Left ventricle myocardium inferior (tissue), 1 donor: ENCODE results near the gene UGT1A7. TPM values are rescaled to one million over a fixed set of nuclear protein-coding genes. Genes with fewer than 3 reads are reported as not detected.

ENCODE experiments used
- DNase-seq: peaks from one replicate; pipeline ENCODE4 v3.0.0-alpha.2; 2020
- H3K27ac ChIP-seq: fragments of 200-600 bp; replicated peaks from 2 replicates; pipeline ENCODE4 v1.8.0; 2021
- H3K27me3 ChIP-seq: fragments of 200-600 bp; 2 replicates; pipeline ENCODE4 v1.8.0; 2021; ENCODE audit warnings: low read depth
- H3K36me3 ChIP-seq: fragments of 200-600 bp; 2 replicates; pipeline ENCODE4 v1.8.0; 2021
- H3K4me1 ChIP-seq: fragments of 200-600 bp; 2 replicates; pipeline ENCODE4 v1.8.0; 2021
- H3K4me3 ChIP-seq: fragments of 200-600 bp; 2 replicates; pipeline ENCODE4 v1.8.0; 2021; ENCODE audit warnings: mild to moderate bottlenecking, moderate library complexity
- H3K9me3 ChIP-seq: fragments of 200-600 bp; replicated peaks from 2 replicates; pipeline ENCODE4 v1.8.0; 2021
- CTCF ChIP-seq: fragments of 200-600 bp; IDR thresholded peaks from 2 replicates; pipeline ENCODE4 v1.8.0; 2021; ENCODE audit warnings: antibody characterized with exemption, mild to moderate bottlenecking, borderline replicate concordance
- intact Hi-C: fragments of 100-400 bp; cut with micrococcal nuclease; formaldehyde crosslinking; loops from one replicate; pipeline ENCODE4 v1.11.0; 2022
- total RNA-seq: library from RNA; stranded (reverse); fragmentation: NEBNext Ultra II Directional; extraction: Animal tissue kit (Norgen Biotek cat#: 25700); gene quantifications from one replicate; pipeline ENCODE4 v1.2.1, GENCODE V29; 2021
- donor health status: DM: no; HTN: yes; CAD: no; lungs with severe emphysema.

The UGT1A7 gene
- total RNA-seq, 1 donor from 2014 or later, result not detected

- no peaks in the 10 kb centered on the region for H3K4me1 ChIP-seq
- no peak for DNase-seq
- peaks cover 13% of the 10 kb centered on the region for H3K9me3 ChIP-seq
- intact Hi-C loops, result no loop called here
- no peaks in the 10 kb centered on the region for H3K36me3 ChIP-seq
- no peak overlapping the region for H3K4me3 ChIP-seq
- no peak for TF ChIP-seq CTCF
- peaks cover 19% of the 10 kb centered on the region for H3K27me3 ChIP-seq
- no peak overlapping the region for H3K27ac ChIP-seq
Observed at GRCh38 chr2:233754872-233755611, 73.3 kb downstream of the UGT1A7 start.

GRCh38 chr2:233756429-233757081 lies 74.9 kb downstream of the UGT1A7 start:
- H3K4me1 ChIP-seq, result no peaks in the 10 kb centered on the region
- H3K9me3 ChIP-seq, result no peaks in the 10 kb centered on the region
- H3K36me3 ChIP-seq, result no peaks in the 10 kb centered on the region
- no peak overlapping the region for H3K4me3 ChIP-seq
- no peak for DNase-seq
- H3K27me3 ChIP-seq, result peaks cover 12% of the 10 kb centered on the region
- no peak overlapping the region for H3K27ac ChIP-seq
- intact Hi-C loops, result no loop called here
- TF ChIP-seq CTCF, result no peak

- DNase-seq, result no peak
Observed at GRCh38 chr2:233758141-233758540, 76.4 kb downstream of the UGT1A7 start.

DNA sequence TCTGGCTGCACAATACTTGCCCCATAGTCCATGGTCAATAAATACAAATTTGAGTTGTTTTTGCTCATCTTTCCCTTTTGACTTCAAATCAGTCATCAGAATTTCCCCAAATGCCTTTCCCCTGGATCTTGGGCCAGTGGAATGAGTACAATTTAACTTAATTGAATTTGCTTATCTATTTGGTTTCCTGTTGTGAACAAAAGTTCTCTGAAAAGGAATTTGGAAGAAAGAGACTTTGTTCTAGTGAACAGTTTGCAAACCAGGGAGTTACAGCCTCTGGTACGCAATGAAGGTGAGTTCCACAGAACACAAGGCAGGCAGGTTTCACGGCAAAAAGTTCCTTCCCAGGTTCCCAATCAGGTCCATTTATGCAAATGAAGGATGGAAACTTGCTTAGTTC lies 77.1 kb downstream of the UGT1A7 start:
- Histone ChIP-seq H3K4me1 (no peaks in the 10 kb centered on the region), H3K27me3 (peaks cover 28% of the 10 kb centered on the region), H3K36me3 (no peaks in the 10 kb centered on the region), H3K9me3 (no peaks in the 10 kb centered on the region), H3K4me3 (no peak overlapping the region), H3K27ac (no peak overlapping the region)
- DNase-seq, result no peak
- intact Hi-C loops, result no loop called here
- no peak for TF ChIP-seq CTCF

More at GRCh38 chr2:233758141-233758540, 76.4 kb downstream of the UGT1A7 start:
- no peak for TF ChIP-seq CTCF
- Histone ChIP-seq H3K9me3 (no peaks in the 10 kb centered on the region), H3K27me3 (peaks cover 24% of the 10 kb centered on the region), H3K4me1 (no peaks in the 10 kb centered on the region), H3K4me3 (no peak overlapping the region), H3K27ac (no peak overlapping the region), H3K36me3 (no peaks in the 10 kb centered on the region)
- intact Hi-C loops, result no loop called here

DNA sequence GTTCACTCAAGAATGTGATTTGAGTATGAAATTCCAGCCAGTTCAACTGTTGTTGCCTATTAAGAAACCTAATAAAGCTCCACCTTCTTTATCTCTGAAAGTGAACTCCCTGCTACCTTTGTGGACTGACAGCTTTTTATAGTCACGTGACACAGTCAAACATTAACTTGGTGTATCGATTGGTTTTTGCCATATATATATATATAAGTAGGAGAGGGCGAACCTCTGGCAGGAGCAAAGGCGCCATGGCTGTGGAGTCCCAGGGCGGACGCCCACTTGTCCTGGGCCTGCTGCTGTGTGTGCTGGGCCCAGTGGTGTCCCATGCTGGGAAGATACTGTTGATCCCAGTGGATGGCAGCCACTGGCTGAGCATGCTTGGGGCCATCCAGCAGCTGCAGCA lies 78.3 kb downstream of the UGT1A7 start, which contains the start of gene UGT1A1:
Gene UGT1A1 (plus strand): TSS at position 228 of the 400 bp plus-strand sequence. CDS start 18 bp downstream, at position 246.
- H3K4me3 ChIP-seq, result no peak within 1 kb of the TSS
- TF ChIP-seq CTCF, result no peak
- intact Hi-C loops, result no loop called here

More for the DNA sequence above, 78.3 kb downstream of the UGT1A7 start, which contains the start of gene UGT1A1:
- H3K4me1 ChIP-seq, result no peaks in the 10 kb centered on the region
- no peak for DNase-seq
- no peaks in the 10 kb centered on the region for H3K36me3 ChIP-seq
- H3K27me3 ChIP-seq, result peaks cover 36% of the 10 kb centered on the region
- H3K27ac ChIP-seq, result no peak within 1 kb of the TSS
- no peaks in the 10 kb centered on the region for H3K9me3 ChIP-seq
